NCI-H2029 (cell line): ENCODE results near the gene ALDH4A1.

Source experiments
- DNase-seq: peaks from one replicate; lab custom pipeline; 2025; lab: John Stamatoyannopoulos, UW

Gene ALDH4A1, protein sequence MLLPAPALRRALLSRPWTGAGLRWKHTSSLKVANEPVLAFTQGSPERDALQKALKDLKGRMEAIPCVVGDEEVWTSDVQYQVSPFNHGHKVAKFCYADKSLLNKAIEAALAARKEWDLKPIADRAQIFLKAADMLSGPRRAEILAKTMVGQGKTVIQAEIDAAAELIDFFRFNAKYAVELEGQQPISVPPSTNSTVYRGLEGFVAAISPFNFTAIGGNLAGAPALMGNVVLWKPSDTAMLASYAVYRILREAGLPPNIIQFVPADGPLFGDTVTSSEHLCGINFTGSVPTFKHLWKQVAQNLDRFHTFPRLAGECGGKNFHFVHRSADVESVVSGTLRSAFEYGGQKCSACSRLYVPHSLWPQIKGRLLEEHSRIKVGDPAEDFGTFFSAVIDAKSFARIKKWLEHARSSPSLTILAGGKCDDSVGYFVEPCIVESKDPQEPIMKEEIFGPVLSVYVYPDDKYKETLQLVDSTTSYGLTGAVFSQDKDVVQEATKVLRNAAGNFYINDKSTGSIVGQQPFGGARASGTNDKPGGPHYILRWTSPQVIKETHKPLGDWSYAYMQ

GRCh38 chr1:18902523-18903290, at the start of gene ALDH4A1:
TSS of gene ALDH4A1 (minus strand) at chr1:18902555. CDS start at chr1:18902523, 32 bp downstream.
- DNase-seq, result peak; percentile 93

DNA sequence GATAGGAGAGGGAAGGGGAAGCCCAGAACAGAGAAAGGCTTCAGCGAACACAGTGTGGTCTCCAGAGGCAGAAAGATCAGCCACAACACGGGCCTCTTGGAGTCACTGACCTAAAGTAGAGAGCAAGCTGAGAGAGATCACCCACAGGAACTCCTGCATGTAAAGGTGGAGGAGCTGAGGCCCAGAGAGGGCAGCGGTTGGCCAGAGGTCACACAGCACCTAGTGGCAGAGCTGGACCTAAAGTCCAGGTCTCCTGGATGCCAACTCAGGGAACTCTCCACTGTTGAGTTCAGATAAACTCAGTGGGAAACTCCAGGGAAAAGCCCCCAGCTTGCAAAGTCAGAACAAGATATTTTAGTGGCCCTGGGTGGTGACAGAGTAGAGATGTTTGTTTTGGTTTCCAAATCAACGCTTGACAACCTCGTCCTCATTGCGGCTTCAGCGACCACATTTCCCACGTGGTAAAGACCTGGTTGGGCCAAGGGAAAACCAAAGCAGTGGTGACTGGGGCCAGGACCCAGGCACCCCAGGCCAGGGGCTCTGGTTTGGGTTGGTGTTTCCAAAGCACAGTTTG, 49.5 kb upstream of the ALDH4A1 start:
- no peak for DNase-seq

GRCh38 chr1:18951416-18951815, 49.1 kb upstream of the ALDH4A1 start:
- no peak for DNase-seq

- DNase-seq, result no peak
Observed at GRCh38 chr1:18950401-18951026, 48.2 kb upstream of the ALDH4A1 start.

GRCh38 chr1:18949686-18950400, 47.5 kb upstream of the ALDH4A1 start:
- no peak for DNase-seq

- no peak for DNase-seq
Observed at GRCh38 chr1:18948913-18949685, 46.7 kb upstream of the ALDH4A1 start.

DNA sequence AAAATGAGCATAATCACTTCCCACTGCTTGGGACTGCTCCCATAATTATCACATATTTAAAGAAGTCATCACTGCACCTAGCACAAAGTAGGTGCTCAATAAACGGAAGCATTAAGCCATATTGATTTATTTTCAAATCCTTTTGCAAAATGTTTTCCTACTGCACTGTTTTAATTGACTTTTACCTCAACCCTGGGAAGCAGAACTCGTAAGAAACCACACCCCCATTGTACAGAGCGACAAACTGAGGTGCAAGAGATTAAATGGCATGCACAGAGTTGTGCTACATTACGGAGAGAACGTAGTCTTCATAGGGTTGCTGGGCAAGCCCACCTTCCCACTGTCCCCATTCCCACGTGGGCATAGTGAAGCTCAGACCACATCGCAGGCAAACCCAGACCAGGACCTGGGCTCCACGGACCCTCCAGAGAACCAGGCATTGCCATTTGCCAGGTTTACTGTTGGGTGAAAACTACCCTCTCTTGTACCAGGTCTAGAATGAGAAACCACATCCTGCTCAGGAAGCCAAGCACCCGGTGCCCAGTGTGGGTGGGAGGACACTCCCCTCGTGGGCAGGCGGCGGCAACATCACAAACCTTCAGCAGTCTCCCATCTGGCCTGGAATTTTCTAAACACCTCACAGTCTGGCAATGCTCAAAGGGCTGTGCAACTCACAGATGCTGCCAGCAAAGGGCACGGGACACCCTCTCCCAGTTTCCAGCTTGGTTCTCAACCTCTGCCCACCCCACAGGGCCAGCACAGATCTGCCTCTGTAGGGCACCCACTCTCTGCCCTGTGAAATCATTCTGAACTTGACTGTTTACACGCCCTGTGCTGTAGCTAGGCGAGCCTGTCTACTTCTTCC, 45.9 kb upstream of the ALDH4A1 start:
- DNase-seq, result no peak

DNA sequence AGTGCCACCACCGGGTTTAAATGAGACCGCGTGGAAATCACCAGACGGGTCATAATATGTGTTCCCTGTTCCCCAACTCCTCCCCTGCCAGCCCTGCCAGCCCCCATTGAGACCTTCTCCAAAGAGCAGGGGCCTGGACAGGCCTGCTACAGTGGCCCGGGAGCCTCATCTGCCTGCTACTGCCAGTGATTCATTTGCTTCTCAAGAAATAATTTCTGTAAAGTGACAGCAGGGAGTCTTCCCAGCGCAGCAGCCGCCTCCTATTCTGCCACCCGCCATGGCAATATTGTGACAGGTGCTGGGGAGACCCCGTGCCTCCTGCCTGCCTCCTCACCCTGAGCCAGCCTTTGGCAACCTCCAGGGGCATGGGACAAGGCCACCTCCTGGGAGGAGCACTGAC, 45.2 kb upstream of the ALDH4A1 start:
- DNase-seq, result no peak

- DNase-seq, result no peak
Observed at GRCh38 chr1:18946550-18947381, 44.4 kb upstream of the ALDH4A1 start.

DNA sequence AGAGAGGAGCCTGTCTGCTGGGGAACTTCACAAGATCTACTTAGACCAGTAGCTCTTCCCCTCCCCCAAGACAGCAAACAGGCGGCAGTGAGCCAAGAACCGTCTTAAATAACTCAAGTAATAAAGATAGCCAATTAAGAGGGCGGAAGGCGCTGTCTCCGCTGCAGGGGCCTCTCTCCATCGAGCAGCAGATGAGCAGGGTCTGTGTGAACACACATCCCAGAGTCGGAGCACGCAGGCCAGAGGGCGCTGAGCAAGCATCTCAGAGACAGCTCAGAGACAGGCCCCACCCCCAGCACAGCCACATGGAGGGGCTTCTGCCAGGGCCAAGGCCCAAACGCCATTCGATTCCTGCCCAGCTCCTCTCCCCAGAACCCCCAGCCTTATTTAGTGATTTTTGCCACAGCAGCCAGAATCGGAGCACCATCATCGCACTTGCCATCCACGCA, 43.1 kb upstream of the ALDH4A1 start:
- no peak for DNase-seq

DNA sequence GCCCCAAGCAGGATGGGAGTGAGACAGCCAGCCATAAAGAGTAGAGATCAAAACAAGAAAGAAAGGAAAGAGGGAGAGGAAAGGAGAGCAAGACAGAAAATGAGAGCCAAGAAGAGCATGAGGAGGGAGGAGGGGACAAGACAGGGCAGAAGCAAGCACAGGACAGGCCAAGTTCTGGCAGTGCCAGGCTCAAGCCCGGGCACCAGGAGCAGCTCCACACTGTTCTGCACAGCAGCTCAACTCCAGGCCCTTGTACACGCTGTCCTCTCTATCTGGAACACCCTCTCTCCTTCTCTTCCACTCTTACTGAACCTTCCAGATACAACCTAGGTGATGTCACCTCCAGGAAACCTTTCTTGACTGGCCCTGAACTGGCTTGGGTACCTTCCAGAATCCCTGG, 42.5 kb upstream of the ALDH4A1 start:
- no peak for DNase-seq

GRCh38 chr1:18943914-18944572, 41.7 kb upstream of the ALDH4A1 start:
- no peak for DNase-seq

- DNase-seq, result no peak
Observed at GRCh38 chr1:18943162-18943561, 40.8 kb upstream of the ALDH4A1 start.

- DNase-seq, result no peak
Observed at GRCh38 chr1:18942340-18942739, 40.0 kb upstream of the ALDH4A1 start.

- DNase-seq, result peak; percentile 80
Observed at GRCh38 chr1:18941221-18942141, 39.1 kb upstream of the ALDH4A1 start.

DNA sequence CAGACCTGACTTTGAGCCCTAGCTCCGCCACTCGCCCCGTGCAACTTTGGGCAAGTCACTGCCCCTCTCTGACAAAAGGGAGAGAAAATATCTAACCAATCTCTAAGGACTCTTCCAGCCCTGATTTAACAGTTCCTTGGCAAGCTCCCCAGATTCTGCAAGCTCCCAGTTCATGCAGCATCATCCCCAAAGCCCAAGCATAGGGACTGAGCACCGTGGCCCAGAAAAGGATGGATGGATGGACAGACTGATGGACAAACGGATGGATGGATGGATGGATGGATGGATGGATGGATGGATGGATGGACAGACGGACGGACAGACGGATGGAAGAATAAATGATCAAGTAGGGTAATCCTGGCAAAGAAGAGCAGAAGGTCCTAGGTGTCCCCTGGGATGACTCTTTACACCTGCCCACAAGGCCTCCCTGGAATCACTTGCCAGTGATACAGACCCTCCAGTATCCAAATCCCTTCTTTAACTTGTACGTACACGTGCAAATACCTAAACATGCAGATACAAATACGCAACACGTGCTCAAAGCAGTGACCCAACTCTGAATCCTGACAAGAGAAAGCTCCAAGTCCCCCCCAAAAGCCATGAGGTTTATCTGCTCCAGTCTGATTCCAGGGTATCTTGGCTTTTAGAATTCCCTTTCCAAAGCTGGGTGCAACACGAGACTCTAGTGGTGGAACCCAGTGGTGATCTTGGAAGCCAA, 38.1 kb upstream of the ALDH4A1 start:
- no peak for DNase-seq
